PC-9 (cell line): ENCODE measurements around the gene FTO. TPM values are rescaled to one million over a fixed set of nuclear protein-coding genes. Genes with fewer than 3 reads are reported as not detected.

Source experiments
- BruUV-seq: library from RNA; stranded (reverse); fragments of 400-500 nt; replicated peaks from 2 replicates; lab custom pipeline; 2021; lab: Mats Ljungman, UMichigan
- CTCF ChIA-PET: fragments of 300-600 bp; sonication (Branson Sonifier 250); formaldehyde crosslinking; loops from one replicate; lab custom pipeline; 2022; ENCODE audit warnings: antibody characterized with exemption; lab: Charles Lee
- POLR2A ChIA-PET: fragments of 300-600 bp; sonication (Branson Sonifier 250); formaldehyde crosslinking; loops from one replicate; lab custom pipeline; 2022; ENCODE audit warnings: antibody characterized with exemption; ENCODE audit not compliant: unreplicated experiment; lab: Charles Lee
- DNase-seq, 2 experiments: peaks; one replicate each; pipeline versions ENCODE4 v3.0.0 to v3.0.0-alpha.2; 2015 to 2022; ENCODE audit warnings: mixed read lengths in 1 of 2
- H2AFZ ChIP-seq: fragments of 200-600 bp; sonication (generic); 2 replicates; pipeline ENCODE4 v1.8.1; 2017; ENCODE audit warnings: antibody characterized with exemption
- H3F3A ChIP-seq: fragments of 200-600 bp; sonication (generic); 2 replicates; pipeline ENCODE4 v1.8.1; 2017; ENCODE audit warnings: antibody characterized with exemption, mild to moderate bottlenecking, low read depth; ENCODE audit not compliant: insufficient read depth
- H3K27ac ChIP-seq: fragments of 200-600 bp; sonication (generic); 2 replicates; pipeline ENCODE4 v1.6.1; 2016; ENCODE audit warnings: mixed run types
- H3K27me3 ChIP-seq: fragments of 200-600 bp; sonication (generic); 2 replicates; pipeline ENCODE4 v1.6.1; 2016; ENCODE audit warnings: low read depth, mixed run types; ENCODE audit not compliant: insufficient read depth
- H3K36me3 ChIP-seq: fragments of 200-600 bp; sonication (generic); 2 replicates; pipeline ENCODE4 v1.6.1; 2016; ENCODE audit warnings: low read depth, mixed run types
- H3K4me1 ChIP-seq: fragments of 200-600 bp; sonication (generic); replicated peaks from 2 replicates; pipeline ENCODE4 v1.6.1; 2016; ENCODE audit warnings: mixed run types; ENCODE audit not compliant: insufficient read depth
- H3K4me2 ChIP-seq: fragments of 200-600 bp; sonication (generic); 2 replicates; pipeline ENCODE4 v1.6.1; 2017; ENCODE audit warnings: mixed run types
- H3K4me3 ChIP-seq: fragments of 200-600 bp; sonication (generic); 2 replicates; pipeline ENCODE4 v1.6.1; 2016; ENCODE audit warnings: mixed run types
- H3K79me2 ChIP-seq: fragments of 200-600 bp; sonication (generic); 2 replicates; pipeline ENCODE4 v1.6.1; 2017; ENCODE audit warnings: low read depth, mixed run types
- H3K9me2 ChIP-seq: fragments of 200-600 bp; sonication (generic); 2 replicates; pipeline ENCODE4 v1.8.1; 2017; ENCODE audit warnings: mild to moderate bottlenecking; ENCODE audit not compliant: insufficient read depth
- H3K9me3 ChIP-seq: fragments of 200-600 bp; sonication (generic); 2 replicates; pipeline ENCODE4 v1.8.1; 2016; ENCODE audit warnings: low read depth; ENCODE audit not compliant: insufficient read depth
- H4K20me1 ChIP-seq: fragments of 200-600 bp; sonication (generic); 2 replicates; pipeline ENCODE4 v1.8.1; 2017; ENCODE audit not compliant: insufficient read depth
- EZH2 ChIP-seq: fragments of 200-600 bp; sonication (generic); IDR thresholded peaks from 2 replicates; pipeline ENCODE4 v1.8.0; 2017; ENCODE audit warnings: antibody characterized with exemption, low read depth
- intact Hi-C: fragments of 100-400 bp; cut with micrococcal nuclease; formaldehyde crosslinking; loops from one replicate; pipeline ENCODE4 v1.10.0; 2022; ENCODE audit not compliant: unreplicated experiment
- total RNA-seq: library from RNA; stranded (reverse); gene quantifications from 2 replicates; pipeline ENCODE4 v1.2.3, GENCODE V29; 2021
- TF ChIP-seq, protein P1 (sequence below): fragments of 200-600 bp; sonication (generic); conservative IDR thresholded peaks from 2 replicates; pipeline ENCODE4 v1.6.1; 2017; ENCODE audit warnings: mixed run types, antibody characterized with exemption, mild to moderate bottlenecking, moderate library complexity

Gene FTO
- total RNA-seq, 1 experiment from 2014 or later, result 58.1 TPM

GRCh38 chr16:53855056-53855455 lies 151.1 kb downstream of the FTO start:
- Histone ChIP-seq H2AFZ (no peak overlapping the region), H3K4me2 (no peak overlapping the region), H3K27me3 (no peaks in the 10 kb centered on the region), H3F3A (no peaks in the 10 kb centered on the region), H3K4me1 (no peaks in the 10 kb centered on the region), H3K9me2 (no peaks in the 10 kb centered on the region), H3K4me3 (no peak overlapping the region), H3K9me3 (no peaks in the 10 kb centered on the region), H3K27ac (no peak overlapping the region), H3K79me2 (no peaks in the 10 kb centered on the region), H3K36me3 (0 out of 2 replicates have a peak, but pooled peaks cover 5% of the 10 kb centered on the region), H4K20me1 (no peaks in the 10 kb centered on the region)
- no TSS peak for BruUV-seq
- POLR2A ChIA-PET, result no interaction called here
- no peak for DNase-seq
- intact Hi-C loops, result no loop called here
- no peak for TF ChIP-seq EZH2
- TF ChIP-seq, protein P1, sequence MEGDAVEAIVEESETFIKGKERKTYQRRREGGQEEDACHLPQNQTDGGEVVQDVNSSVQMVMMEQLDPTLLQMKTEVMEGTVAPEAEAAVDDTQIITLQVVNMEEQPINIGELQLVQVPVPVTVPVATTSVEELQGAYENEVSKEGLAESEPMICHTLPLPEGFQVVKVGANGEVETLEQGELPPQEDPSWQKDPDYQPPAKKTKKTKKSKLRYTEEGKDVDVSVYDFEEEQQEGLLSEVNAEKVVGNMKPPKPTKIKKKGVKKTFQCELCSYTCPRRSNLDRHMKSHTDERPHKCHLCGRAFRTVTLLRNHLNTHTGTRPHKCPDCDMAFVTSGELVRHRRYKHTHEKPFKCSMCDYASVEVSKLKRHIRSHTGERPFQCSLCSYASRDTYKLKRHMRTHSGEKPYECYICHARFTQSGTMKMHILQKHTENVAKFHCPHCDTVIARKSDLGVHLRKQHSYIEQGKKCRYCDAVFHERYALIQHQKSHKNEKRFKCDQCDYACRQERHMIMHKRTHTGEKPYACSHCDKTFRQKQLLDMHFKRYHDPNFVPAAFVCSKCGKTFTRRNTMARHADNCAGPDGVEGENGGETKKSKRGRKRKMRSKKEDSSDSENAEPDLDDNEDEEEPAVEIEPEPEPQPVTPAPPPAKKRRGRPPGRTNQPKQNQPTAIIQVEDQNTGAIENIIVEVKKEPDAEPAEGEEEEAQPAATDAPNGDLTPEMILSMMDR, result no peak
- CTCF ChIA-PET, result no interaction called here

DNA sequence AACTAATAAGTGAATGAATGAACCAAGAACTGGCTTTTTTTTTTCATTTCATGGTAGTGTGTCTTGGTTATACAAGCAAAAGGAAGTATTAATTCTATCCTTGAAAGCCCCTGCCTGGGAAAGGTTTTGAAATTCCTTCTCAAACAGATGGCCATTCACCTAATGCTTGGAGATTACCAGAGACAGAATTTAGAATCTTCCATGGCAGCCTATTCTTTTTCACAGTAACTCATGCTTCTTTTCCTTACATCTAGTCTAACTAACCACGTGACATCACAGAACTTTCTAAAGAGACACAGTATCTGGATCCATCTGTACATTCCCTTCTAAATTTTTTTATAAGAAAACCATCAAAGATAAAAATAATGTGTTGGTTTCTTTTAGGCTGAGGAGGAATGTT lies 151.6 kb downstream of the FTO start:
- Histone ChIP-seq H3K79me2 (no peaks in the 10 kb centered on the region), H3K27me3 (no peaks in the 10 kb centered on the region), H3K9me3 (no peaks in the 10 kb centered on the region), H3K4me1 (no peaks in the 10 kb centered on the region), H3K9me2 (no peaks in the 10 kb centered on the region), H3K4me2 (no peak overlapping the region), H3K36me3 (0 out of 2 replicates have a peak, but pooled peaks cover 5% of the 10 kb centered on the region), H3K4me3 (no peak overlapping the region), H3F3A (no peaks in the 10 kb centered on the region), H2AFZ (no peak overlapping the region), H4K20me1 (no peaks in the 10 kb centered on the region), H3K27ac (no peak overlapping the region)
- DNase-seq, result no peak
- CTCF ChIA-PET, result no interaction called here
- no TSS peak for BruUV-seq
- no peak for TF ChIP-seq EZH2
- TF ChIP-seq, protein P1, result no peak
- POLR2A ChIA-PET, result no interaction called here
- intact Hi-C loops, result no loop called here

DNA sequence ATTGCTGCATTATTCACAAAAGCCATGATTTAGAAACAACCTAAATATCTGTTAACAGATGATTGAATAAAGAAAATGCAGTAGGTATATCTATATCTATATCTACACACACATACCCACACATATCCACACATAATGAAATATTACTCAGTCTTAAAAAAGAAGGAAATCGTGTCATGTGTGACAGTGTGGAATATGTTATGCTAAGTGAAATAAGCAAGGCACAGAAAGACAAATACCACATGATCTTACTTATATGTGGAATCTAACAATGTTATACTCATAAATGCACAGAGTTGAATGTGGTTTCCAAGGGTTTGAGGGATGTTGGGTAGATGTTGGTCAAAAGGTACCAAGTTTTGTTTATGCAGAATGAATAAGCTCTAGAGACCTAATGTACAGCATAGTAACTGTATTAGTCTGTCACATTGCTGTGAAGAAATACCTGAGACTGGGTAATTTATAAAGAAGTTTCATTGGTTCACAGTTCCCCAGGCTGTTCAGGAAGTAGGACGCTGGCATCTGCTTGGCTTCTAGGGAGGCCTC lies 156.1 kb downstream of the FTO start:
- no TSS peak for BruUV-seq

More for the DNA sequence above, 156.1 kb downstream of the FTO start:
- H2AFZ ChIP-seq, result no peak overlapping the region
- POLR2A ChIA-PET, result no interaction called here
- TF ChIP-seq, protein P1, result no peak
- TF ChIP-seq EZH2, result no peak
- H3K27ac ChIP-seq, result no peak overlapping the region
- H3F3A ChIP-seq, result peaks cover 14% of the 10 kb centered on the region
- H3K9me2 ChIP-seq, result no peaks in the 10 kb centered on the region
- no peaks in the 10 kb centered on the region for H3K9me3 ChIP-seq
- CTCF ChIA-PET, result no interaction called here
- H3K4me2 ChIP-seq, result no peak overlapping the region
- H4K20me1 ChIP-seq, result no peaks in the 10 kb centered on the region
- H3K27me3 ChIP-seq, result no peaks in the 10 kb centered on the region
- H3K79me2 ChIP-seq, result no peaks in the 10 kb centered on the region
- H3K4me3 ChIP-seq, result no peak overlapping the region
- intact Hi-C loops, result loop anchor here (10.0 kb wide), 1 partner anchor 75 kb away; no protein-coding TSS in a partner anchor
- 0 out of 2 replicates have a peak, but pooled peaks cover 5% of the 10 kb centered on the region for H3K36me3 ChIP-seq
- H3K4me1 ChIP-seq, result peaks cover 16% of the 10 kb centered on the region
- no peak for DNase-seq
